Astrocyte of the spinal cord (primary cell): ENCODE data around the gene NXPE2.

Experiments used
- DNase-seq: peaks from one replicate; pipeline ENCODE4 v3.0.0; 2011; ENCODE audit warnings: low read depth, low spot score
- H3K4me3 ChIP-seq: 2 replicates; pipeline ENCODE4 v1.5.1; 2011; ENCODE audit warnings: low read depth, mild to moderate bottlenecking, low read length, moderate library complexity
- in situ Hi-C: cut with HindIII; loops from 2 replicates; pipeline ENCODE4 v1.10.0; 2017; ENCODE audit warnings: low sequenced_read_pairs
- TF ChIP-seq, protein P1 (sequence below): IDR thresholded peaks from 2 replicates; pipeline ENCODE4 v1.5.1; 2012; ENCODE audit warnings: low read depth, mild to moderate bottlenecking, low read length, inconsistent platforms

The NXPE2 gene

DNA sequence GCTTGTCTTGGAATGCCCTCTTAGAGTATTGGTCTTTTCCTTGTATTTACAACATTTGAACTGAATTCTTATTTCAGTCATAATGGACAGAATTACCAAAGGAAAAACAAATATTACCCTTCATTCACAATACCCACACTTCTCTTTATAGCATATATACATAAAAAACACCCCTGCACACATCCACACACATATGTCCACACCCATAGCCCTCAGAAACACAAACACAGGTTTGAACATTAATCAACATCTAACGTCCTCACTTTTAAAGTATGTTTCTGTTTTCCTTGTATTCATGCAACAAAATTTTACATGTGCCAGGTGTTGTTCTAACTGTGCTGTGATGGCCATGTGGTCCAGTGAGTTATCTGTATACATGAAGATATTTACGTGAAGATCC, 11.6 kb upstream of the NXPE2 start:
- no peak overlapping the region for H3K4me3 ChIP-seq
- TF ChIP-seq, protein P1, sequence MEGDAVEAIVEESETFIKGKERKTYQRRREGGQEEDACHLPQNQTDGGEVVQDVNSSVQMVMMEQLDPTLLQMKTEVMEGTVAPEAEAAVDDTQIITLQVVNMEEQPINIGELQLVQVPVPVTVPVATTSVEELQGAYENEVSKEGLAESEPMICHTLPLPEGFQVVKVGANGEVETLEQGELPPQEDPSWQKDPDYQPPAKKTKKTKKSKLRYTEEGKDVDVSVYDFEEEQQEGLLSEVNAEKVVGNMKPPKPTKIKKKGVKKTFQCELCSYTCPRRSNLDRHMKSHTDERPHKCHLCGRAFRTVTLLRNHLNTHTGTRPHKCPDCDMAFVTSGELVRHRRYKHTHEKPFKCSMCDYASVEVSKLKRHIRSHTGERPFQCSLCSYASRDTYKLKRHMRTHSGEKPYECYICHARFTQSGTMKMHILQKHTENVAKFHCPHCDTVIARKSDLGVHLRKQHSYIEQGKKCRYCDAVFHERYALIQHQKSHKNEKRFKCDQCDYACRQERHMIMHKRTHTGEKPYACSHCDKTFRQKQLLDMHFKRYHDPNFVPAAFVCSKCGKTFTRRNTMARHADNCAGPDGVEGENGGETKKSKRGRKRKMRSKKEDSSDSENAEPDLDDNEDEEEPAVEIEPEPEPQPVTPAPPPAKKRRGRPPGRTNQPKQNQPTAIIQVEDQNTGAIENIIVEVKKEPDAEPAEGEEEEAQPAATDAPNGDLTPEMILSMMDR = no peak
- no peak for DNase-seq
- in situ Hi-C loops = no loop called here

- no peak for DNase-seq
- in situ Hi-C loops = no loop called here
- no peak overlapping the region for H3K4me3 ChIP-seq
- TF ChIP-seq, protein P1 = no peak
Observed at GRCh38 chr11:114668109-114668508, 10.2 kb upstream of the NXPE2 start.

DNA sequence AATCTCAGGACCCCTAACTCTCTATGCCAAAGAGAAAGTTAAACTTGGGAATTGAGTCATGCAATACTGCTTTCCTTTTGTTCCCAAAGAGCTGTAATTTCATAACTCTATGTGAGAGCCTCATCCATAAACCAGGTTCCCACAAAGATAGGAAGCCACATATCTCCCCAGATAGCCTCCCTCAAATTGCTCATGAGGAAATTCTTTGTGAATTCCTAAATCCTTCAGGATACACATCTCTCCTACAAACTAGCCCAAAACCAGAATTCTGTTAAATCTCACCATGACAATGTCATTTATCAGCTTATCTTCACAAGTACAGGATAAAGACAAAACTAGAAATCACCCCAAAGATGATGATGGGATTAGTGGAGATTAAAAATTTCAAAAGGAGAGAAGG, 4.7 kb upstream of the NXPE2 start:
- in situ Hi-C loops = no loop called here
- no peak for DNase-seq
- TF ChIP-seq, protein P1 = no peak
- H3K4me3 ChIP-seq = no peak overlapping the region

GRCh38 chr11:114679505-114679904, 1.2 kb downstream of the NXPE2 start:
- TF ChIP-seq, protein P1 = no peak
- no peak overlapping the region for H3K4me3 ChIP-seq
- no peak for DNase-seq
- in situ Hi-C loops = no loop called here

GRCh38 chr11:114683007-114683406, 4.7 kb downstream of the NXPE2 start:
- in situ Hi-C loops = no loop called here
- TF ChIP-seq, protein P1 = no peak
- DNase-seq = peak; percentile 4
- no peak overlapping the region for H3K4me3 ChIP-seq

DNA sequence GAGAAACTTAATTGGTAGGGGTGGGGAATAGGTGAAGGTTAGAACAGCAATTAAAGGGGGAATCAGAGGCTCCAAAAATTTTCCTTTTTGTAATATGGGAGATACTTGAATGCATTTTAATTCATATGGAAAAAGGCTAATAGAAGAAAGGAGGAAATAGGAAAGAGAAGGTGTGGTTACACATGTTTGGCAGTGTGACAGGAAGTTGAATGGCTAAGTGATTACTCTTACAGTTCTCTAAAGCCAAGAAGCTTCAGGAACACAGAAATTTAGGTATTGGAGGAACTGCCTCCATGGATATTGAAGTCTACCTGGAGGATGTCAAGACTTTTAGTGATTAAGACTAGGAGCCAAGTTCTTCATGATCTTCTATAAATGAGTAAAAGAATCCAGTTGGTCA, 6.3 kb downstream of the NXPE2 start:
- in situ Hi-C loops = no loop called here
- TF ChIP-seq, protein P1 = no peak
- no peak for DNase-seq
- no peak overlapping the region for H3K4me3 ChIP-seq

DNA sequence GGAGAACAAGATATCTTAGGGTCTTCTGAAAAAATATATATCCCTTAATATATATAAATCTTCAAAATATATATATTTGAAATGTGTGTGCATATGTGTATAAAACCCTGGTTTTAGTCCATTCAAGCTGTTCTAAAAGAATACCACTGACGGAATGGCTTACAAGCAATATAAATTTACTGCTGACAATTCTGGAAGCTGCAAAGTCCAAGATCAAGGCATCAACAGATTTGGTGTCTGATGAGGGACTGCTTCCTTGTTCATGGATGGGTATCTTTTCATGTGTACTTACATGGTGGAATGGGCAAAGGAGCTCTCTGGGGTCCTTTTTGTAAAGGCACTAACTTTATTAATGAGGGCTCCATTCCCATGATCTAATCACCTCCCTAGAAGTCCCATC, 6.8 kb downstream of the NXPE2 start:
- no peak overlapping the region for H3K4me3 ChIP-seq
- in situ Hi-C loops = no loop called here
- TF ChIP-seq, protein P1 = no peak
- no peak for DNase-seq
